GM21515 (cell line): ENCODE data around the gene FCSK.
"Not testable (repeated sequence)": the region's sequence is repeated elsewhere in the genome, so short reads cannot be mapped to it uniquely, and the experiment has no call there.

Source experiments
- ATAC-seq: cut with Tn5 transposase; IDR thresholded peaks from one replicate; pipeline ENCODE4 v1.9.1; 2021; ENCODE audit not compliant: unreplicated experiment

Gene FCSK

GRCh38 chr16:70454222-70455034 is at the start of gene FCSK:
Gene FCSK (plus strand): TSS chr16:70454595. CDS start chr16:70463191, 8,596 bp downstream.
- ATAC-seq = peak; percentile 81

- not testable (repeated sequence) for ATAC-seq
Observed at GRCh38 chr16:70406104-70406503, 48.3 kb upstream of the FCSK start.

GRCh38 chr16:70407811-70408274 is 46.6 kb upstream of the FCSK start:
- ATAC-seq = no peak

- no peak for ATAC-seq
Observed at GRCh38 chr16:70410734-70411133, 43.7 kb upstream of the FCSK start.

- no peak for ATAC-seq
Observed at GRCh38 chr16:70412385-70412784, 42.0 kb upstream of the FCSK start.

- not testable (repeated sequence) for ATAC-seq
Observed at GRCh38 chr16:70413572-70413971, 40.8 kb upstream of the FCSK start.

- ATAC-seq = peak; percentile 71
Observed at GRCh38 chr16:70416748-70417616, 37.4 kb upstream of the FCSK start.

- ATAC-seq = no peak
Observed at GRCh38 chr16:70417661-70418060, 36.7 kb upstream of the FCSK start.

- ATAC-seq = no peak
Observed at GRCh38 chr16:70418274-70418992, 36.0 kb upstream of the FCSK start.

GRCh38 chr16:70418993-70419318 is 35.4 kb upstream of the FCSK start:
- ATAC-seq = no peak

- ATAC-seq = no peak
Observed at GRCh38 chr16:70419384-70420327, 34.7 kb upstream of the FCSK start.

- no peak for ATAC-seq
Observed at GRCh38 chr16:70421014-70421413, 33.4 kb upstream of the FCSK start.

- no peak for ATAC-seq
Observed at GRCh38 chr16:70421473-70422311, 32.7 kb upstream of the FCSK start.

GRCh38 chr16:70422543-70422942 is 31.9 kb upstream of the FCSK start:
- no peak for ATAC-seq

- no peak for ATAC-seq
Observed at GRCh38 chr16:70427786-70428177, 26.6 kb upstream of the FCSK start.

- no peak for ATAC-seq
Observed at GRCh38 chr16:70428178-70428998, 26.0 kb upstream of the FCSK start.

GRCh38 chr16:70429888-70430666 is 24.3 kb upstream of the FCSK start:
- no peak for ATAC-seq
